GM23338 (cell line): ENCODE results near the gene HECTD1. TPM values are rescaled to one million over a fixed set of nuclear protein-coding genes. Genes with fewer than 3 reads are reported as not detected.

Source experiments
- ATAC-seq: fragments of 200-7000 bp; cut with Tn5 transposase; 3 replicates; pipeline ENCODE4 v1.9.1; 2020
- DNase-seq: peaks from one replicate; pipeline ENCODE4 v3.0.0-alpha.2; 2015; ENCODE audit warnings: low spot score
- H2AFZ ChIP-seq: fragments of 200-600 bp; sonication (generic); 2 replicates; pipeline ENCODE4 v1.8.0; 2016; ENCODE audit warnings: antibody characterized with exemption, mild to moderate bottlenecking, moderate library complexity
- H3F3A ChIP-seq: fragments of 200-600 bp; sonication (generic); replicated peaks from 2 replicates; pipeline ENCODE4 v1.8.0; 2017; ENCODE audit warnings: antibody characterized with exemption, mixed run types, low read depth
- H3K27ac ChIP-seq: fragments of 200-600 bp; sonication (generic); 2 replicates; pipeline ENCODE4 v1.6.1; 2016; ENCODE audit warnings: low read depth
- H3K27me3 ChIP-seq: fragments of 200-600 bp; sonication (generic); 2 replicates; pipeline ENCODE4 v1.8.0; 2016; ENCODE audit warnings: mild to moderate bottlenecking, mixed run types, moderate library complexity; ENCODE audit not compliant: insufficient read depth
- H3K36me3 ChIP-seq: fragments of 200-600 bp; sonication (generic); 2 replicates; pipeline ENCODE4 v1.8.0; 2016; ENCODE audit warnings: mild to moderate bottlenecking; ENCODE audit not compliant: insufficient read depth
- H3K4me1 ChIP-seq: fragments of 200-600 bp; sonication (generic); 2 replicates; pipeline ENCODE4 v1.8.0; 2016; ENCODE audit warnings: mild to moderate bottlenecking, moderate library complexity; ENCODE audit not compliant: insufficient read depth
- H3K4me2 ChIP-seq: fragments of 200-600 bp; sonication (generic); 2 replicates; pipeline ENCODE4 v1.7.1; 2017; ENCODE audit warnings: mixed run types
- H3K4me3 ChIP-seq: fragments of 200-600 bp; sonication (generic); 2 replicates; pipeline ENCODE4 v1.6.1; 2016; ENCODE audit warnings: mixed run types
- H3K79me2 ChIP-seq: fragments of 200-600 bp; sonication (generic); replicated peaks from 2 replicates; pipeline ENCODE4 v1.8.0; 2017; ENCODE audit warnings: mild to moderate bottlenecking; ENCODE audit not compliant: insufficient read depth
- H3K9me2 ChIP-seq: fragments of 200-600 bp; sonication (generic); 2 replicates; pipeline ENCODE4 v1.8.0; 2017; ENCODE audit not compliant: insufficient read depth
- H4K20me1 ChIP-seq: fragments of 200-600 bp; sonication (generic); replicated peaks from 2 replicates; pipeline ENCODE4 v1.8.0; 2017; ENCODE audit warnings: mild to moderate bottlenecking; ENCODE audit not compliant: insufficient read depth
- H3K27ac Mint-ChIP-seq: 2 replicates; pipeline ENCODE4 v1.8.0; 2020; ENCODE audit warnings: inconsistent platforms, mild to moderate bottlenecking, moderate library complexity, mixed read lengths
- H3K27me3 Mint-ChIP-seq: 3 replicates; pipeline ENCODE4 v1.8.0; 2022; ENCODE audit warnings: low read depth, mild to moderate bottlenecking, moderate library complexity, mixed read lengths, inconsistent platforms; ENCODE audit not compliant: insufficient read depth, poor library complexity
- H3K36me3 Mint-ChIP-seq: 3 replicates; pipeline ENCODE4 v1.8.0; 2021; ENCODE audit warnings: low read depth, mild to moderate bottlenecking, inconsistent platforms, moderate library complexity, mixed read lengths
- H3K4me1 Mint-ChIP-seq: 3 replicates; pipeline ENCODE4 v1.8.0; 2020; ENCODE audit warnings: mild to moderate bottlenecking, inconsistent platforms, mixed read lengths
- H3K4me3 Mint-ChIP-seq: 3 replicates; pipeline ENCODE4 v1.8.0; 2021; ENCODE audit warnings: moderate library complexity, mild to moderate bottlenecking, inconsistent platforms, mixed read lengths
- H3K9me3 Mint-ChIP-seq: 3 replicates; pipeline ENCODE4 v1.8.0; 2020; ENCODE audit warnings: moderate library complexity, mild to moderate bottlenecking, inconsistent platforms, mixed read lengths
- CREB1 ChIP-seq: fragments of 250-450 bp; sonication (Bioruptor Pico); IDR thresholded peaks from 2 replicates; pipeline ENCODE4 v1.5.0; 2020; ENCODE audit warnings: low read depth, mild to moderate bottlenecking, moderate library complexity
- CTCF ChIP-seq, 2 experiments: fragments of 200-600 bp in 1 of 2; sonication (generic) in 1 of 2; conservative IDR thresholded peaks; 2 replicates each; pipeline versions ENCODE4 v1.5.1 to v1.6.1; 2016 to 2017; ENCODE audit warnings: antibody characterized with exemption in 2 of 2, low read depth in 2 of 2, mild to moderate bottlenecking in 2 of 2, moderate library complexity in 1 of 2
- EZH2 ChIP-seq: fragments of 200-600 bp; sonication (generic); IDR thresholded peaks from one replicate; pipeline ENCODE4 v1.8.0; 2017; ENCODE audit warnings: antibody characterized with exemption, mild to moderate bottlenecking, low read depth; ENCODE audit not compliant: unreplicated experiment
- EZH2phosphoT487 ChIP-seq: fragments of 200-600 bp; sonication (generic); IDR thresholded peaks from one replicate; pipeline ENCODE4 v1.8.1; 2018; ENCODE audit warnings: antibody characterized with exemption; ENCODE audit not compliant: unreplicated experiment
- POLR2AphosphoS5 ChIP-seq: IDR thresholded peaks from 2 replicates; pipeline ENCODE4 v1.6.1; 2016; ENCODE audit warnings: antibody characterized with exemption, low read depth
- STAT1 ChIP-seq: IDR thresholded peaks from one replicate; pipeline ENCODE4 v1.6.1; 2016; ENCODE audit warnings: antibody characterized with exemption; ENCODE audit not compliant: unreplicated experiment
- ZNF114 ChIP-seq: fragments of 250-450 bp; sonication (Bioruptor Pico); IDR thresholded peaks from 2 replicates; pipeline ENCODE4 v1.5.0; 2020; ENCODE audit warnings: mild to moderate bottlenecking, moderate library complexity
- ZNF331 ChIP-seq: fragments of 250-450 bp; sonication (Bioruptor Pico); IDR thresholded peaks from 2 replicates; pipeline ENCODE4 v1.5.0; 2020; ENCODE audit warnings: low read depth, mild to moderate bottlenecking, moderate library complexity
- polyA plus RNA-seq: library from polyadenylated mRNA; unstranded; fragments of >200 nt; fragmentation: Nextera tagmentation; extraction: Ambion mirVana; gene quantifications from 2 replicates; pipeline ENCODE4 v1.2.1, GENCODE V29; 2016
- total RNA-seq: library from RNA; depleted of rRNA; stranded (reverse); fragments of >200 nt; shearing (Covaris generic); gene quantifications from 2 replicates; pipeline ENCODE4 v1.2.3, GENCODE V29; 2014
- TF ChIP-seq, protein P1 (sequence below): fragments of 250-450 bp; sonication (Bioruptor Pico); IDR thresholded peaks from 2 replicates; pipeline ENCODE4 v1.5.0; 2020; ENCODE audit warnings: mild to moderate bottlenecking, moderate library complexity
- TF ChIP-seq, protein P2 (sequence below): IDR thresholded peaks from 2 replicates; pipeline ENCODE4 v1.6.1; 2016; ENCODE audit warnings: antibody characterized with exemption
- TF ChIP-seq, protein P3 (sequence below): IDR thresholded peaks from one replicate; pipeline ENCODE4 v1.6.1; 2018; ENCODE audit warnings: antibody characterized with exemption; ENCODE audit not compliant: unreplicated experiment

The HECTD1 gene
- total and polyA plus RNA-seq, 2 experiments from 2014 or later, result 42.1 to 132 TPM

- no peaks in the 10 kb centered on the region for H3K27me3 Mint-ChIP-seq
- ATAC-seq (no peak), DNase-seq (no peak)
- no peak overlapping the region for H3K4me3 Mint-ChIP-seq
- H4K20me1 ChIP-seq, result no peaks in the 10 kb centered on the region
- no peaks in the 10 kb centered on the region for H3K4me1 Mint-ChIP-seq
- TF ChIP-seq CTCF (conservative IDR thresholded peaks at IDR 0.05; ENCODE audit: low read depth in 2 of 2) (no peak), STAT1 (no peak), ZNF114 (CRISPR knock-in tag) (no peak), EZH2phosphoT487 (no peak), POLR2AphosphoS5 (no peak), ZNF331 (CRISPR knock-in tag) (no peak), CREB1 (CRISPR knock-in tag) (no peak), EZH2 (no peak)
- TF ChIP-seq, protein P1, sequence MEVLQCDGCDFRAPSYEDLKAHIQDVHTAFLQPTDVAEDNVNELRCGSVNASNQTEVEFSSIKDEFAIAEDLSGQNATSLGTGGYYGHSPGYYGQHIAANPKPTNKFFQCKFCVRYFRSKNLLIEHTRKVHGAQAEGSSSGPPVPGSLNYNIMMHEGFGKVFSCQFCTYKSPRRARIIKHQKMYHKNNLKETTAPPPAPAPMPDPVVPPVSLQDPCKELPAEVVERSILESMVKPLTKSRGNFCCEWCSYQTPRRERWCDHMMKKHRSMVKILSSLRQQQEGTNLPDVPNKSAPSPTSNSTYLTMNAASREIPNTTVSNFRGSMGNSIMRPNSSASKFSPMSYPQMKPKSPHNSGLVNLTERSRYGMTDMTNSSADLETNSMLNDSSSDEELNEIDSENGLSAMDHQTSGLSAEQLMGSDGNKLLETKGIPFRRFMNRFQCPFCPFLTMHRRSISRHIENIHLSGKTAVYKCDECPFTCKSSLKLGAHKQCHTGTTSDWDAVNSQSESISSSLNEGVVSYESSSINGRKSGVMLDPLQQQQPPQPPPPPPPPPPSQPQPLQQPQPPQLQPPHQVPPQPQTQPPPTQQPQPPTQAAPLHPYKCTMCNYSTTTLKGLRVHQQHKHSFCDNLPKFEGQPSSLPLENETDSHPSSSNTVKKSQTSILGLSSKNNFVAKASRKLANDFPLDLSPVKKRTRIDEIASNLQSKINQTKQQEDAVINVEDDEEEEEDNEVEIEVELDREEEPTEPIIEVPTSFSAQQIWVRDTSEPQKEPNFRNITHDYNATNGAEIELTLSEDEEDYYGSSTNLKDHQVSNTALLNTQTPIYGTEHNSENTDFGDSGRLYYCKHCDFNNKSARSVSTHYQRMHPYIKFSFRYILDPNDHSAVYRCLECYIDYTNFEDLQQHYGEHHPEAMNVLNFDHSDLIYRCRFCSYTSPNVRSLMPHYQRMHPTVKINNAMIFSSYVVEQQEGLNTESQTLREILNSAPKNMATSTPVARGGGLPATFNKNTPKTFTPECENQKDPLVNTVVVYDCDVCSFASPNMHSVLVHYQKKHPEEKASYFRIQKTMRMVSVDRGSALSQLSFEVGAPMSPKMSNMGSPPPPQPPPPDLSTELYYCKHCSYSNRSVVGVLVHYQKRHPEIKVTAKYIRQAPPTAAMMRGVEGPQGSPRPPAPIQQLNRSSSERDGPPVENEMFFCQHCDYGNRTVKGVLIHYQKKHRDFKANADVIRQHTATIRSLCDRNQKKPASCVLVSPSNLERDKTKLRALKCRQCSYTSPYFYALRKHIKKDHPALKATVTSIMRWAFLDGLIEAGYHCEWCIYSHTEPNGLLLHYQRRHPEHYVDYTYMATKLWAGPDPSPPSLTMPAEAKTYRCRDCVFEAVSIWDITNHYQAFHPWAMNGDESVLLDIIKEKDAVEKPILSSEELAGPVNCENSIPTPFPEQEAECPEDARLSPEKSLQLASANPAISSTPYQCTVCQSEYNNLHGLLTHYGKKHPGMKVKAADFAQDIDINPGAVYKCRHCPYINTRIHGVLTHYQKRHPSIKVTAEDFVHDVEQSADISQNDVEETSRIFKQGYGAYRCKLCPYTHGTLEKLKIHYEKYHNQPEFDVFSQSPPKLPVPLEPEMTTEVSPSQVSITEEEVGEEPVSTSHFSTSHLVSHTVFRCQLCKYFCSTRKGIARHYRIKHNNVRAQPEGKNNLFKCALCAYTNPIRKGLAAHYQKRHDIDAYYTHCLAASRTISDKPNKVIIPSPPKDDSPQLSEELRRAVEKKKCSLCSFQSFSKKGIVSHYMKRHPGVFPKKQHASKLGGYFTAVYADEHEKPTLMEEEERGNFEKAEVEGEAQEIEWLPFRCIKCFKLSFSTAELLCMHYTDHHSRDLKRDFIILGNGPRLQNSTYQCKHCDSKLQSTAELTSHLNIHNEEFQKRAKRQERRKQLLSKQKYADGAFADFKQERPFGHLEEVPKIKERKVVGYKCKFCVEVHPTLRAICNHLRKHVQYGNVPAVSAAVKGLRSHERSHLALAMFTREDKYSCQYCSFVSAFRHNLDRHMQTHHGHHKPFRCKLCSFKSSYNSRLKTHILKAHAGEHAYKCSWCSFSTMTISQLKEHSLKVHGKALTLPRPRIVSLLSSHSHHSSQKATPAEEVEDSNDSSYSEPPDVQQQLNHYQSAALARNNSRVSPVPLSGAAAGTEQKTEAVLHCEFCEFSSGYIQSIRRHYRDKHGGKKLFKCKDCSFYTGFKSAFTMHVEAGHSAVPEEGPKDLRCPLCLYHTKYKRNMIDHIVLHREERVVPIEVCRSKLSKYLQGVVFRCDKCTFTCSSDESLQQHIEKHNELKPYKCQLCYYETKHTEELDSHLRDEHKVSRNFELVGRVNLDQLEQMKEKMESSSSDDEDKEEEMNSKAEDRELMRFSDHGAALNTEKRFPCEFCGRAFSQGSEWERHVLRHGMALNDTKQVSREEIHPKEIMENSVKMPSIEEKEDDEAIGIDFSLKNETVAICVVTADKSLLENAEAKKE (CRISPR knock-in tag), result no peak
- TF ChIP-seq, protein P2, sequence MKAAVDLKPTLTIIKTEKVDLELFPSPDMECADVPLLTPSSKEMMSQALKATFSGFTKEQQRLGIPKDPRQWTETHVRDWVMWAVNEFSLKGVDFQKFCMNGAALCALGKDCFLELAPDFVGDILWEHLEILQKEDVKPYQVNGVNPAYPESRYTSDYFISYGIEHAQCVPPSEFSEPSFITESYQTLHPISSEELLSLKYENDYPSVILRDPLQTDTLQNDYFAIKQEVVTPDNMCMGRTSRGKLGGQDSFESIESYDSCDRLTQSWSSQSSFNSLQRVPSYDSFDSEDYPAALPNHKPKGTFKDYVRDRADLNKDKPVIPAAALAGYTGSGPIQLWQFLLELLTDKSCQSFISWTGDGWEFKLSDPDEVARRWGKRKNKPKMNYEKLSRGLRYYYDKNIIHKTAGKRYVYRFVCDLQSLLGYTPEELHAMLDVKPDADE, result no peak
- TF ChIP-seq, protein P3, sequence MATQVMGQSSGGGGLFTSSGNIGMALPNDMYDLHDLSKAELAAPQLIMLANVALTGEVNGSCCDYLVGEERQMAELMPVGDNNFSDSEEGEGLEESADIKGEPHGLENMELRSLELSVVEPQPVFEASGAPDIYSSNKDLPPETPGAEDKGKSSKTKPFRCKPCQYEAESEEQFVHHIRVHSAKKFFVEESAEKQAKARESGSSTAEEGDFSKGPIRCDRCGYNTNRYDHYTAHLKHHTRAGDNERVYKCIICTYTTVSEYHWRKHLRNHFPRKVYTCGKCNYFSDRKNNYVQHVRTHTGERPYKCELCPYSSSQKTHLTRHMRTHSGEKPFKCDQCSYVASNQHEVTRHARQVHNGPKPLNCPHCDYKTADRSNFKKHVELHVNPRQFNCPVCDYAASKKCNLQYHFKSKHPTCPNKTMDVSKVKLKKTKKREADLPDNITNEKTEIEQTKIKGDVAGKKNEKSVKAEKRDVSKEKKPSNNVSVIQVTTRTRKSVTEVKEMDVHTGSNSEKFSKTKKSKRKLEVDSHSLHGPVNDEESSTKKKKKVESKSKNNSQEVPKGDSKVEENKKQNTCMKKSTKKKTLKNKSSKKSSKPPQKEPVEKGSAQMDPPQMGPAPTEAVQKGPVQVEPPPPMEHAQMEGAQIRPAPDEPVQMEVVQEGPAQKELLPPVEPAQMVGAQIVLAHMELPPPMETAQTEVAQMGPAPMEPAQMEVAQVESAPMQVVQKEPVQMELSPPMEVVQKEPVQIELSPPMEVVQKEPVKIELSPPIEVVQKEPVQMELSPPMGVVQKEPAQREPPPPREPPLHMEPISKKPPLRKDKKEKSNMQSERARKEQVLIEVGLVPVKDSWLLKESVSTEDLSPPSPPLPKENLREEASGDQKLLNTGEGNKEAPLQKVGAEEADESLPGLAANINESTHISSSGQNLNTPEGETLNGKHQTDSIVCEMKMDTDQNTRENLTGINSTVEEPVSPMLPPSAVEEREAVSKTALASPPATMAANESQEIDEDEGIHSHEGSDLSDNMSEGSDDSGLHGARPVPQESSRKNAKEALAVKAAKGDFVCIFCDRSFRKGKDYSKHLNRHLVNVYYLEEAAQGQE, result no peak
- no peak overlapping the region for H3K4me3 ChIP-seq
- H2AFZ ChIP-seq, result no peak overlapping the region
- peaks cover 39% of the 10 kb centered on the region for H3K36me3 ChIP-seq
- H3K36me3 Mint-ChIP-seq, result peaks cover 47% of the 10 kb centered on the region; the same call in 2 of the 3 replicates
- H3K27me3 ChIP-seq, result no peaks in the 10 kb centered on the region
- no peaks in the 10 kb centered on the region for H3K4me1 ChIP-seq
- no peaks in the 10 kb centered on the region for H3K9me2 ChIP-seq
- no peaks in the 10 kb centered on the region for H3F3A ChIP-seq
- H3K79me2 ChIP-seq, result no peaks in the 10 kb centered on the region
- H3K27ac ChIP-seq, result no peak overlapping the region; the same call in 1 of the 2 replicates
- H3K4me2 ChIP-seq, result no peak overlapping the region
- no peaks in the 10 kb centered on the region for H3K9me3 Mint-ChIP-seq
- H3K27ac Mint-ChIP-seq, result no peak overlapping the region
Measured at GRCh38 chr14:31139301-31139847, 68.2 kb downstream of the HECTD1 start.
